ENCODE measurements around the gene FOS. TPM values are rescaled to one million over a fixed set of nuclear protein-coding genes. Genes with fewer than 3 reads are reported as not detected.

Gene FOS
- total RNA-seq, 2 experiments from 2014 or later: 1,565 to 1,685 TPM

- Histone ChIP-seq H3K9me3 (ENCODE audit: control insufficient read depth in 1 of 2, insufficient read depth in 1 of 2, low read length in 2 of 2) (no peaks in the 10 kb centered on the region), H3K4me3 (ENCODE audit: low read length) (no peak overlapping the region), H3K27ac (ENCODE audit: low read depth in 1 of 2, low read length in 2 of 2) (no peak overlapping the region), H3K36me3 (ENCODE audit: insufficient read depth, low read length) (no peaks in the 10 kb centered on the region), H3K27me3 (ENCODE audit: control insufficient read depth in 1 of 2, insufficient read depth in 2 of 2, low read length in 2 of 2) (peaks cover 0 to 3% of the 10 kb centered on the region in 2 experiments), H3K4me1 (ENCODE audit: insufficient read depth, low read length) (no peaks in the 10 kb centered on the region)
- no peaks in the 10 kb centered on the region for H3K9me3 Mint-ChIP-seq
- no peak for TF ChIP-seq CTCF (IDR thresholded peaks at IDR 0.05)
- ChIA-PET CTCF (no interaction called here), POLR2A (no interaction called here)
- no peaks in the 10 kb centered on the region for H3K27me3 Mint-ChIP-seq
- ATAC-seq (ENCODE audit: poor library complexity): no peak
- H3K36me3 Mint-ChIP-seq (ENCODE audit: low read depth): no peaks in the 10 kb centered on the region
- no peak overlapping the region for H3K4me3 Mint-ChIP-seq
- intact Hi-C loops (cut with DNase I, micrococcal nuclease): no loop called here
- DNase-seq: no peak
- no peaks in the 10 kb centered on the region for H3K4me1 Mint-ChIP-seq (ENCODE audit: low read depth)
- H3K27ac Mint-ChIP-seq: no peak overlapping the region
Measured at GRCh38 chr14:75315144-75315543, 36.5 kb downstream of the FOS start.

GRCh38 chr14:75317148-75317547 lies 38.5 kb downstream of the FOS start:
- Mint-ChIP-seq H3K9me3 (no peaks in the 10 kb centered on the region), H3K4me3 (no peak overlapping the region), H3K27ac (no peak overlapping the region), H3K27me3 (no peaks in the 10 kb centered on the region), H3K36me3 (ENCODE audit: low read depth) (no peaks in the 10 kb centered on the region), H3K4me1 (ENCODE audit: low read depth) (no peaks in the 10 kb centered on the region)
- no peak for DNase-seq
- no peak overlapping the region for H3K4me3 ChIP-seq (ENCODE audit: low read length)
- ChIA-PET CTCF (interaction anchor here (0.7 kb wide), 1 partner anchor 1544 kb away, joined by 3 read pairs; no protein-coding TSS in a partner anchor), POLR2A (no interaction called here)
- no peaks in the 10 kb centered on the region for H3K36me3 ChIP-seq (ENCODE audit: insufficient read depth, low read length)
- no peak for TF ChIP-seq CTCF (IDR thresholded peaks at IDR 0.05)
- H3K4me1 ChIP-seq (ENCODE audit: insufficient read depth, low read length): no peaks in the 10 kb centered on the region
- intact Hi-C loops (cut with DNase I, micrococcal nuclease): no loop called here
- no peak for ATAC-seq (ENCODE audit: poor library complexity)
- peaks cover 0 to 3% of the 10 kb centered on the region in 2 experiments for H3K27me3 ChIP-seq (ENCODE audit: control insufficient read depth in 1 of 2, insufficient read depth in 2 of 2, low read length in 2 of 2)
- no peaks in the 10 kb centered on the region for H3K9me3 ChIP-seq (ENCODE audit: control insufficient read depth in 1 of 2, insufficient read depth in 1 of 2, low read length in 2 of 2)
- H3K27ac ChIP-seq (ENCODE audit: low read depth in 1 of 2, low read length in 2 of 2): no peak overlapping the region

DNA sequence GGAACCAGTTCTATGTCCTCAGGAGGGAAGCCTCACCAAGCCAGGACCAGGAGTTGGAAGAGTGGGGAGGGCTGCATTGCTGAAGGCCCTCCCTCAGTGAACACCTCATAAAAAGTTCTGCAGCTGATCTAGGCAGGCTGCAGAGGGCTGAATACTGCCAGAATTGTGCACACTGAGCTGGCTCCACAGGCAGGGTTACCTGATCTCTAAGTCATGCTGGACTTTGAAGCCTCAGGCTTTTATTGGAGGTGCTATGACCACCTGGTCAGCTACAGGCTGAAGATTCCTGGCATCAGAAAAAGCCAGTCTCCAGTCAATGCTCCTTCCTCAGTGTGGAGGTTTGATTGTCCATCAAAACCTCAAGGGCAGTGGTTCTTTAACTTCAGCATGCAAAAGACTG lies 39.7 kb downstream of the FOS start:
- H3K4me3 Mint-ChIP-seq: no peak overlapping the region
- CTCF ChIA-PET: no interaction called here
- H3K27me3 Mint-ChIP-seq: no peaks in the 10 kb centered on the region

More for the DNA sequence above, 39.7 kb downstream of the FOS start:
- Mint-ChIP-seq H3K9me3 (no peaks in the 10 kb centered on the region), H3K27ac (no peak overlapping the region), H3K36me3 (ENCODE audit: low read depth) (no peaks in the 10 kb centered on the region), H3K4me1 (ENCODE audit: low read depth) (no peaks in the 10 kb centered on the region)
- ATAC-seq (ENCODE audit: poor library complexity): no peak
- intact Hi-C loops (cut with DNase I, micrococcal nuclease): no loop called here
- no peaks in the 10 kb centered on the region for H3K4me1 ChIP-seq (ENCODE audit: insufficient read depth, low read length)
- no peak for TF ChIP-seq CTCF (IDR thresholded peaks at IDR 0.05)
- DNase-seq: no peak
- no peaks in the 10 kb centered on the region for H3K9me3 ChIP-seq (ENCODE audit: control insufficient read depth in 1 of 2, insufficient read depth in 1 of 2, low read length in 2 of 2)
- no peak overlapping the region for H3K4me3 ChIP-seq (ENCODE audit: low read length)
- H3K27ac ChIP-seq (ENCODE audit: low read depth in 1 of 2, low read length in 2 of 2): no peak overlapping the region
- H3K36me3 ChIP-seq (ENCODE audit: insufficient read depth, low read length): no peaks in the 10 kb centered on the region
- H3K27me3 ChIP-seq (ENCODE audit: control insufficient read depth in 1 of 2, insufficient read depth in 2 of 2, low read length in 2 of 2): peaks cover 0 to 3% of the 10 kb centered on the region in 2 experiments
- POLR2A ChIA-PET: interaction anchor here (0.6 kb wide), 2 partner anchors 52 to 264 kb away, joined by 3 read pairs; no protein-coding TSS in a partner anchor

All from CD4-positive, alpha-beta T cell (primary cell).